A549 (cell line): ENCODE measurements around the gene DNAJC5. TPM values are rescaled to one million over a fixed set of nuclear protein-coding genes. Genes with fewer than 3 reads are reported as not detected.

Experiments
- ATAC-seq, 2 experiments: fragments of 200-7000 bp in 1 of 2; fragments of >200 bp in 1 of 2; cut with Nextera tagmentation in 1 of 2; cut with Tn5 transposase in 1 of 2; 3 replicates each; pipeline versions ENCODE4 v1.8.0 to v1.9.1; 2018 to 2020; ENCODE audit warnings: mild to moderate bottlenecking in 1 of 2, moderate library complexity in 1 of 2
- CTCF ChIA-PET: fragments of 300-600 bp; sonication (Branson Sonifier 250); formaldehyde crosslinking; extraction: SDS; loops from one replicate; lab custom pipeline; 2021; ENCODE audit warnings: antibody characterized with exemption, inconsistent platforms; lab: Yijun Ruan, JAX
- POLR2A ChIA-PET: fragments of 350-600 bp; formaldehyde crosslinking; extraction: SDS; loops from one replicate; lab custom pipeline; 2021; ENCODE audit warnings: antibody characterized with exemption, inconsistent platforms; lab: Yijun Ruan, JAX
- DNase-seq, 2 experiments: peaks; one replicate each; pipeline versions ENCODE4 v3.0.0 to v3.0.0-alpha.2; 2011 to 2016; ENCODE audit warnings: low read depth in 1 of 2, low spot score in 1 of 2
- FAIRE-seq: peaks from 2 replicates; lab custom pipeline; 2011; peaks lifted over from hg19 to GRCh38; lab: Jason Lieb, UNC
- H3K27ac ChIP-seq, 2 experiments: fragments of >200 bp; sonication (Bioruptor Twin); formaldehyde crosslinking; 3 replicates each; pipeline ENCODE4 v1.5.1; 2016 to 2017
- H3K4me1 ChIP-seq: fragments of >200 bp; sonication (Bioruptor Twin); formaldehyde crosslinking; 3 replicates; pipeline ENCODE4 v1.6.1; 2016
- H3K4me2 ChIP-seq: fragments of >200 bp; sonication (Bioruptor Twin); formaldehyde crosslinking; 3 replicates; pipeline ENCODE4 v1.6.1; 2016
- H3K4me3 ChIP-seq: fragments of >200 bp; sonication (Bioruptor Twin); formaldehyde crosslinking; 3 replicates; pipeline ENCODE4 v1.5.1; 2016
- H3K9me3 ChIP-seq: fragments of >200 bp; sonication (Bioruptor Twin); formaldehyde crosslinking; 3 replicates; pipeline ENCODE4 v1.6.1; 2016
- BCL3 ChIP-seq: fragments of >200 bp; sonication (Bioruptor Twin); formaldehyde crosslinking; IDR thresholded peaks from 3 replicates; pipeline ENCODE4 v1.6.1; 2016
- CBX2 ChIP-seq: fragments of 200-600 bp; sonication (generic); IDR thresholded peaks from 2 replicates; pipeline ENCODE4 v1.6.1; 2016; ENCODE audit warnings: low read depth, mild to moderate bottlenecking, borderline replicate concordance
- CEBPB ChIP-seq, 2 experiments: fragments of >200 bp in 1 of 2; sonication (Bioruptor Twin) in 1 of 2; formaldehyde crosslinking in 1 of 2; IDR thresholded peaks; 2 replicates each; pipeline ENCODE4 v1.6.1; 2012 to 2016
- CHD2 ChIP-seq: fragments of 150-350 bp; IDR thresholded peaks from 2 replicates; pipeline ENCODE4 v1.6.1; 2014; ENCODE audit warnings: low read length; ENCODE audit not compliant: partially characterized antibody
- EP300 ChIP-seq, 2 experiments: fragments of >200 bp; sonication (Bioruptor Twin); formaldehyde crosslinking; IDR thresholded peaks; 2 replicates in 1 of 2; 3 replicates in 1 of 2; pipeline ENCODE4 v1.6.1; 2016 to 2017
- ESRRA ChIP-seq: fragments of 150-350 bp; IDR thresholded peaks from 2 replicates; pipeline ENCODE4 v1.6.1; 2014; ENCODE audit warnings: mild to moderate bottlenecking, low read length, borderline replicate concordance
- FOXS1 ChIP-seq: fragments of 250-450 bp; sonication (Bioruptor Pico); IDR thresholded peaks from 2 replicates; pipeline ENCODE4 v1.5.0; 2020; ENCODE audit warnings: mild to moderate bottlenecking, moderate library complexity
- HDAC2 ChIP-seq: fragments of 200-600 bp; sonication (generic); IDR thresholded peaks from 2 replicates; pipeline ENCODE4 v1.6.1; 2016
- HOXB13 ChIP-seq: fragments of 250-450 bp; sonication (Bioruptor Pico); IDR thresholded peaks from 2 replicates; pipeline ENCODE4 v1.5.0; 2020; ENCODE audit warnings: low read depth, mild to moderate bottlenecking, moderate library complexity
- JUN ChIP-seq, 2 experiments: fragments of >200 bp; sonication (Bioruptor Twin); formaldehyde crosslinking; IDR thresholded peaks; 2 replicates in 1 of 2; 3 replicates in 1 of 2; pipeline ENCODE4 v1.6.1; 2016 to 2017
- KDM1A ChIP-seq: fragments of 200-600 bp; sonication (generic); IDR thresholded peaks from 2 replicates; pipeline ENCODE4 v1.6.1; 2016; ENCODE audit warnings: low read depth, mild to moderate bottlenecking
- MAFK ChIP-seq: fragments of 450-650 bp; IDR thresholded peaks from 2 replicates; pipeline ENCODE4 v1.6.1; 2014; ENCODE audit not compliant: partially characterized antibody
- PHF8 ChIP-seq: fragments of 200-600 bp; sonication (generic); IDR thresholded peaks from 2 replicates; pipeline ENCODE4 v1.6.1; 2016; ENCODE audit warnings: low read depth, mild to moderate bottlenecking, antibody characterized with exemption, moderate library complexity, borderline replicate concordance
- POLR2A ChIP-seq: IDR thresholded peaks from 2 replicates; pipeline ENCODE4 v1.6.1; 2012; ENCODE audit warnings: mild to moderate bottlenecking, low read length
- RAD21 ChIP-seq, 2 experiments: fragments of >200 bp in 1 of 2; sonication (Bioruptor Twin) in 1 of 2; formaldehyde crosslinking in 1 of 2; IDR thresholded peaks in 1 of 2; conservative IDR thresholded peaks in 1 of 2; 2 replicates in 1 of 2; 3 replicates in 1 of 2; pipeline ENCODE4 v1.6.1; 2012 to 2018; ENCODE audit warnings: inconsistent platforms in 1 of 2
- RARB ChIP-seq: fragments of 250-450 bp; sonication (Bioruptor Pico); IDR thresholded peaks from 2 replicates; pipeline ENCODE4 v1.8.0; 2021; ENCODE audit warnings: mild to moderate bottlenecking, moderate library complexity
- RCOR1 ChIP-seq: fragments of 150-350 bp; IDR thresholded peaks from 2 replicates; pipeline ENCODE4 v1.6.1; 2014; ENCODE audit warnings: antibody characterized with exemption, low read length, low read depth
- RNF2 ChIP-seq: fragments of 200-600 bp; sonication (generic); IDR thresholded peaks from 2 replicates; pipeline ENCODE4 v1.6.1; 2016; ENCODE audit warnings: low read depth, mild to moderate bottlenecking, antibody characterized with exemption, moderate library complexity, borderline replicate concordance
- SREBF2 ChIP-seq: fragments of 450-650 bp; IDR thresholded peaks from 2 replicates; pipeline ENCODE4 v1.6.1; 2014; ENCODE audit warnings: mild to moderate bottlenecking, moderate library complexity
- TFCP2L1 ChIP-seq: fragments of 250-450 bp; sonication (Bioruptor Pico); IDR thresholded peaks from 2 replicates; pipeline ENCODE4 v1.5.0; 2021; ENCODE audit warnings: mild to moderate bottlenecking
- ZFP36 ChIP-seq: fragments of 450-650 bp; IDR thresholded peaks from 2 replicates; pipeline ENCODE4 v1.6.1; 2014; ENCODE audit warnings: borderline replicate concordance; ENCODE audit not compliant: partially characterized antibody
- ZNF302 ChIP-seq: fragments of 250-450 bp; sonication (Bioruptor Pico); IDR thresholded peaks from 2 replicates; pipeline ENCODE4 v1.9.0; 2021; ENCODE audit warnings: inconsistent platforms, mild to moderate bottlenecking, moderate library complexity
- WGBS: methylation state at CpG from one replicate; pipeline ENCODE4 v1.1.6; 2017; ENCODE audit errors: missing lambda C conversion rate; 5-methylcytosine and 5-hydroxymethylcytosine counted together
- polyA plus RNA-seq, 4 experiments: library from polyadenylated mRNA; depleted of rRNA in 3 of 4; stranded (reverse); fragments of >200 nt; fragmentation: RNase III in 1 of 4; extraction: RNeasy Plus Mini Kit Qiagen cat#74134 plus additional on column Dnase treatment in 1 of 4; gene quantifications; 2 replicates in 3 of 4; 3 replicates in 1 of 4; pipeline ENCODE4 v1.2.3, GENCODE V29; 2011 to 2017
- TF ChIP-seq, protein P1 (sequence below): fragments of 450-650 bp; IDR thresholded peaks from 2 replicates; pipeline ENCODE4 v1.6.1; 2014; ENCODE audit warnings: antibody characterized with exemption

Gene DNAJC5
- polyA plus RNA-seq, 2 of the 4 experiments (the other 2 are of a cell fraction): 20.4 to 23.2 TPM

GRCh38 chr20:63945921-63946920, 51.3 kb downstream of the DNAJC5 start:
- FAIRE-seq (no peak), DNase-seq (no peak), ATAC-seq (no peak)
- CTCF ChIA-PET: interaction anchor here (0.7 to 2.0 kb wide), 6 partner anchors 9 to 409 kb away, joined by 3 to 7 read pairs (median 3); partner anchors contain the start of gene UCKL1
- H3K4me3 ChIP-seq: no peak overlapping the region
- H3K27ac ChIP-seq: no peak overlapping the region
- no peak overlapping the region for H3K4me2 ChIP-seq
- TF ChIP-seq, protein P1, sequence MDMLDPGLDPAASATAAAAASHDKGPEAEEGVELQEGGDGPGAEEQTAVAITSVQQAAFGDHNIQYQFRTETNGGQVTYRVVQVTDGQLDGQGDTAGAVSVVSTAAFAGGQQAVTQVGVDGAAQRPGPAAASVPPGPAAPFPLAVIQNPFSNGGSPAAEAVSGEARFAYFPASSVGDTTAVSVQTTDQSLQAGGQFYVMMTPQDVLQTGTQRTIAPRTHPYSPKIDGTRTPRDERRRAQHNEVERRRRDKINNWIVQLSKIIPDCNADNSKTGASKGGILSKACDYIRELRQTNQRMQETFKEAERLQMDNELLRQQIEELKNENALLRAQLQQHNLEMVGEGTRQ: no peak
- TF ChIP-seq RAD21 (conservative IDR thresholded peaks at IDR 0.05 in 1 of 2, IDR thresholded peaks at IDR 0.05 in 1 of 2): no peak
- no peak for TF ChIP-seq PHF8
- no peak for TF ChIP-seq RARB (CRISPR knock-in tag)
- no peak for TF ChIP-seq SREBF2
- TF ChIP-seq RNF2: no peak
- no peak for TF ChIP-seq ZNF302 (CRISPR knock-in tag)
- TF ChIP-seq POLR2A: no peak
- no peak for TF ChIP-seq KDM1A
- TF ChIP-seq ZFP36: no peak
- no peak for TF ChIP-seq JUN (IDR thresholded peaks at IDR 0.05)
- no peak for TF ChIP-seq RCOR1
- no peak for TF ChIP-seq EP300 (IDR thresholded peaks at IDR 0.05)
- no peak for TF ChIP-seq CEBPB (IDR thresholded peaks at IDR 0.05)
- TF ChIP-seq, all 56 proteins: peak for 0
- 93% methylated on average over 23 of the region's 39 CpGs for WGBS
- H3K9me3 ChIP-seq: no peaks in the 10 kb centered on the region
- POLR2A ChIA-PET: interaction anchor here (0.6 kb wide), 1 partner anchor 10 kb away, joined by 3 read pairs; the partner anchor contains the start of gene UCKL1
- H3K4me1 ChIP-seq: peaks cover 26% of the 10 kb centered on the region

DNA sequence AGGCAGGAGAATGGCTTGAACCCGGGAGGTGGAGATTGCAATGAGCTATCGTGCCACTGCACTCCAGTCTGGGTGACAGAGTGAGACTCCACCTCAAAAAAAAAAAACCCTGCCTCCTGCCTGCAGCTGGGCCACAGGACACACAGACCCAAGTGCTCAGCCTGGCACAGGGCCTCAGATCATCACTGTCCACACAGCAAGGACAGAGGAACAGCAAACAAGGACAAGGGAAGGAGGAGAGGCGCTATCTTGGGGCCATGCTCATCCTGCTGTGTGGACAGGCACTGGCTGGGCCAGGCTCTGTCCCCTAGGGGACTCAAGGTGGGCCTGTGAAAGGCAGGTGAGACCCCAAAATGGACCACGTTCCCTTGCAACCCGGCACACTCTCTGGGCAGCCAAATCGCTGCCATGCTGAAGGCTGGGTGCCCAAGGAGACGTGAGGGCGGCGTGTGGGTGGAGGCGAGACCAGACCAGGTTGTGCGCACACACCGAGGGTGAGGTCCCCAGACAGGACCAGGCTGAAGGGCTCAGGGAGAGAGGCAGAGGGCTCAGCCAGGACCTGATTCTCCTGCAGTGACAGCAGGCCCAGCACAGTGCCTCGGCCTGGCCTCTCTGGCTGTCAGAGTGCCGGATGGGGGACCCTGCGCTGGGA, 52.2 kb downstream of the DNAJC5 start:
- no peak for DNase-seq
- TF ChIP-seq CHD2 (no peak), HOXB13 (CRISPR knock-in tag) (no peak), HDAC2 (no peak), KDM1A (no peak), ESRRA (no peak), MAFK (no peak), TFCP2L1 (CRISPR knock-in tag) (no peak), BCL3 (no peak), FOXS1 (CRISPR knock-in tag) (no peak), CBX2 (no peak)
- TF ChIP-seq, all 56 proteins: peak for 0
- WGBS: 89% methylated on average over 15 of the region's 15 CpGs
- no peak overlapping the region for H3K4me3 ChIP-seq
- no peak overlapping the region for H3K27ac ChIP-seq
- CTCF ChIA-PET: interaction anchor here (1.0 kb wide), 1 partner anchor 409 kb away, joined by 3 read pairs; no protein-coding TSS in a partner anchor
- no peak overlapping the region for H3K4me2 ChIP-seq
- peaks cover 28% of the 10 kb centered on the region for H3K4me1 ChIP-seq
- POLR2A ChIA-PET: interaction anchor here (0.6 kb wide), 1 partner anchor 9 kb away, joined by 3 read pairs; the partner anchor contains the start of gene UCKL1
- ATAC-seq (no peak), FAIRE-seq (no peak)
- no peaks in the 10 kb centered on the region for H3K9me3 ChIP-seq
